ENCODE data around the gene GDPD5. TPM values are rescaled to one million over a fixed set of nuclear protein-coding genes. Genes with fewer than 3 reads are reported as not detected.

The GDPD5 gene
- total and polyA plus RNA-seq, 10 of the 15 experiments (the other 5 are each of a cell fraction or from before 2014, with no cell fraction given) = 0.10 to 30.0 (median 6.7) TPM

DNA sequence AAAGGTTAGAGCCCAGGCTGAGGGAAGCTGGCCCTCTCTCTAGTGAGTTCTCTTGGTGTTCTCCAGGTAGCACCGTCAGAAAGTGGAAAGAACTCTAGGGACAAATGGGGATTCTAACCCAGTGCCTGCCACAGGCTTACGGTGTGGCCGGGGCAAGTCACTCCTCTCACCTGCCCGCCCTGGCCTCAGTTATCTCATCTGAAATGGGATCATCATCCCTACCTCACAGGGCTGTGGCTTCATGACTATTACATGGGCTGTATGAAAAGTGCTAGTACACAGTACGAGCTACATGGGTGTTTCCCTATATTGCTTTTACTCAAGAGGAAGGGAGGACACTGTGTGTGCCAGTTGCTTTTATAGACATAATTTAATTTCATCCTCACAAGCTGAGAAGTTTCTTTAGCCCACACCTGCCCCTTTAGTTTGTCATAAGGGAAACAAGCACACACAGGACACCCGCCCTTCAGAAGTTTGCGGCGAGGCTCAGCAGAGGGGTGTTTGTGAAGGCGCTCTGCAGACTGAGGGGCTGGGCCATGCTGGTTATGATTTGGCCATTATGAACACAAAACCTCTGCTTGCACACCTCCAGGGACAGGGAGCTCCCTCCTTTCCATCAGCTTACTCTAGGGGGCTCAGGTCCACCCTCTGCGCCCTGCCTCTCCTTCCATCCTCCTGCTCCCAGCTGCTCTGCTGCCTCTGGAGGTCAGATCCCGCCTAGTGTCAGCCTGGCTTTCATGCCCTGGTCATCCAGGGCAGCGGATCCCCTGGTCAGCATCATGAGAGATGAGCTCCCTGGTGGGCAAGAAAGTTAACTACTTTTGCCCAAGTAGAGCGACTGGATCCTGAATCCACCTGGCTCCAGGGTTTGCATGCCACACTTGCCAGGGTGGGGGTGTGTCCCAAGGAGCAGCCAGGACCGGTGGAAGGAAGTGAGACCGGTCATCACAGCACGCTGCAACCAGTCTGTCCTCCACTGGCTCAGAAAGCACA is 93.9 kb downstream of the GDPD5 start:
- in situ Hi-C loops (cut with MboI) = no loop called here

More for the DNA sequence above, 93.9 kb downstream of the GDPD5 start:
- peaks cover 4 to 14% of the 10 kb centered on the region in 2 experiments for H3K27me3 ChIP-seq (replicated peaks in 1 of 2; ENCODE audit: control insufficient read depth in 2 of 2, insufficient read depth in 2 of 2, low read length in 1 of 2)
- ATAC-seq (no peak), DNase-seq (ENCODE audit: low read depth, low spot score) (no peak), FAIRE-seq (no peak)
- H3K4me3 ChIP-seq = no peak overlapping the region
- no peaks in the 10 kb centered on the region for H3K4me1 ChIP-seq (ENCODE audit: control insufficient read depth, insufficient read depth, low read length)
- SMC1A ChIA-PET (ENCODE audit: uncharacterized antibody, unreplicated experiment) = interaction anchor here (1.3 to 1.8 kb wide), 2 partner anchors 13 to 16 kb away, joined by 6 to 7 read pairs; no protein-coding TSS in a partner anchor
- intact Hi-C loops (cut with micrococcal nuclease; ENCODE audit: unreplicated experiment) = no loop called here
- H3K27ac ChIP-seq (ENCODE audit: control insufficient read depth, insufficient read depth) = no peak overlapping the region
- H3K4me2 ChIP-seq (ENCODE audit: control insufficient read depth, insufficient read depth) = no peak overlapping the region
- peaks cover 2% of the 10 kb centered on the region; the same call in 1 of the 3 replicates for H3K9me3 ChIP-seq (replicated peaks; ENCODE audit: control insufficient read depth, insufficient read depth, low read length)
- no TSS peak for BruUV-seq (replicated peaks)
- 34% methylated on average over 16 of the region's 16 CpGs for WGBS (ENCODE audit: insufficient coverage, insufficient replicate concordance, low lambda C conversion rate, missing lambda C conversion rate)
- no peaks in the 10 kb centered on the region for H3K79me2 ChIP-seq (ENCODE audit: control insufficient read depth, insufficient read depth, low read length)
- no peak overlapping the region for H2AFZ ChIP-seq (ENCODE audit: control insufficient read depth, low read depth, low read length)
- CTCF ChIA-PET = interaction anchor here (1.8 kb wide), 1 partner anchor 14 kb away, joined by 4 read pairs; no protein-coding TSS in a partner anchor
- no peaks in the 10 kb centered on the region; the same call in 1 of the 2 replicates for H4K20me1 ChIP-seq (ENCODE audit: control insufficient read depth, insufficient read depth)
- no peak overlapping the region for H3K9ac ChIP-seq (ENCODE audit: control insufficient read depth, insufficient read depth, low read length)
- no peaks in the 10 kb centered on the region for H3K36me3 ChIP-seq (ENCODE audit: control insufficient read depth in 2 of 2, insufficient read depth in 2 of 2, low read length in 1 of 2)
- POLR2A ChIA-PET = no interaction called here
- TF ChIP-seq RBBP5 (conservative IDR thresholded peaks at IDR 0.05) = no peak
- TF ChIP-seq ZBED1 (IDR thresholded peaks at IDR 0.05; ENCODE audit: borderline replicate concordance) = no peak
- no peak for TF ChIP-seq TCF12 (IDR thresholded peaks at IDR 0.05; ENCODE audit: low read depth, low read length)
- TF ChIP-seq ZNF384 (IDR thresholded peaks at IDR 0.05; ENCODE audit: borderline replicate concordance, low read depth, low read length) = no peak
- no peak for TF ChIP-seq MAX (IDR thresholded peaks at IDR 0.05; ENCODE audit: low read depth, low read length)
- RAD21 ChIA-PET (ENCODE audit: unreplicated experiment) = no interaction called here
